ENCODE data around the gene HAAO. TPM values are rescaled to one million over a fixed set of nuclear protein-coding genes. Genes with fewer than 3 reads are reported as not detected.

HAAO gene
- total RNA-seq, 1 donor from 2014 or later, result 14.5 TPM

- no peak for TF ChIP-seq CTCF (IDR thresholded peaks at IDR 0.05; ENCODE audit: unreplicated experiment)
- Mint-ChIP-seq H3K4me3 (ENCODE audit: low read depth) (no peak overlapping the region), H3K9me3 (ENCODE audit: low read depth) (no peaks in the 10 kb centered on the region), H3K27ac (no peak overlapping the region), H3K36me3 (ENCODE audit: insufficient read depth) (no peaks in the 10 kb centered on the region), H3K4me1 (ENCODE audit: low read depth) (peaks cover 7% of the 10 kb centered on the region), H3K27me3 (no peaks in the 10 kb centered on the region)
- DNase-seq (ENCODE audit: low spot score, unreplicated experiment), result no peak
These were observed 14.4 kb upstream of the HAAO start for GRCh38 chr2:42806786-42807185.

- no peak for DNase-seq (ENCODE audit: low spot score, unreplicated experiment)
- Mint-ChIP-seq H3K27ac (no peak overlapping the region), H3K4me1 (ENCODE audit: low read depth) (peaks cover 9% of the 10 kb centered on the region), H3K27me3 (no peaks in the 10 kb centered on the region), H3K36me3 (ENCODE audit: insufficient read depth) (no peaks in the 10 kb centered on the region), H3K9me3 (ENCODE audit: low read depth) (no peaks in the 10 kb centered on the region), H3K4me3 (ENCODE audit: low read depth) (no peak overlapping the region)
- TF ChIP-seq CTCF (IDR thresholded peaks at IDR 0.05; ENCODE audit: unreplicated experiment), result no peak
These were observed 12.5 kb upstream of the HAAO start for GRCh38 chr2:42804891-42805290.

DNA sequence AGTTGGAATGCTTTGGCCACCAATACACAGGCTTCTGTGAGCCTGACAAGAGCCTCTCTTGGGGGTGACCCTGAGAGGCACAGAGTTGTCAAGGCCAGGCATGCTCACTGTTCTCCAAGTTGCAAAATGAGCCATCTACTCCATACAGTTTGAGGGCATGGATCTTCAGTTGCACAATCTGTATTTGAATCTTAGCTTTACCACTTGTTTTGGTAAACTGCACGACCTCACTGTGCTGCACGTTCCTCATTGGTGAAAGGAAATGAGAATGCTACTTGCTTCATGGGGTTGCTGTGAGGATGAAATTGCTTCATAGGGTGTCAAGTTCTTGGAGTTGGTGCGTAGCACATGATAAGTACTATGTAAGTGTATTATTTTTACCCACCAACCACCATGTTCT is 12.0 kb upstream of the HAAO start:
- TF ChIP-seq CTCF (IDR thresholded peaks at IDR 0.05; ENCODE audit: unreplicated experiment), result no peak
- no peak for DNase-seq (ENCODE audit: low spot score, unreplicated experiment)
- H3K27me3 Mint-ChIP-seq, result no peaks in the 10 kb centered on the region

GRCh38 chr2:42802150-42802549 is 9.8 kb upstream of the HAAO start:
- Mint-ChIP-seq H3K27me3 (no peaks in the 10 kb centered on the region), H3K36me3 (ENCODE audit: insufficient read depth) (peaks cover 1% of the 10 kb centered on the region), H3K4me3 (ENCODE audit: low read depth) (no peak overlapping the region), H3K9me3 (ENCODE audit: low read depth) (no peaks in the 10 kb centered on the region), H3K4me1 (ENCODE audit: low read depth) (peaks cover 3% of the 10 kb centered on the region), H3K27ac (no peak overlapping the region)
- no peak for DNase-seq (ENCODE audit: low spot score, unreplicated experiment)
- TF ChIP-seq CTCF (IDR thresholded peaks at IDR 0.05; ENCODE audit: unreplicated experiment), result no peak

More for the DNA sequence above, 12.0 kb upstream of the HAAO start:
- H3K9me3 Mint-ChIP-seq (ENCODE audit: low read depth), result no peaks in the 10 kb centered on the region
- H3K36me3 Mint-ChIP-seq (ENCODE audit: insufficient read depth), result no peaks in the 10 kb centered on the region
- H3K4me3 Mint-ChIP-seq (ENCODE audit: low read depth), result no peak overlapping the region
- peaks cover 9% of the 10 kb centered on the region for H3K4me1 Mint-ChIP-seq (ENCODE audit: low read depth)
- no peak overlapping the region for H3K27ac Mint-ChIP-seq

DNA sequence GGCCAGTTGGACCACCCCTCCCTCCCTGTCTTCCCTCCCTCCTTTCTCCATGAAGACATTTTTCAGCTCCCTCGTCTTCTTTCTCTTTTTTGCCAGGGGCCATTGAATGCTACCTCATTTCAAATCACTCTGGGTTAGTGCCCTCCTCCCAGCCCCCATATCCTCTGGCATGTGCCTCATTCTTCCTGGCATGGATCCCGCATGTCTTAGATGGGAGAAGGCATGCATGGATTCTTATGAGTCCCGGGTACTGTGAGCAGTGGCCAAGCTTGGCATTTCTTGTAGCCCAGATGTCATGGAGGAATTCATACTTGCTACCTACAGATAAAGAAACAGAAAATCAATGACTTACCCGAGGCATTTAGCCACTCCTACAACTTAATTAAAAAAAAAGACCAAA is 9.0 kb upstream of the HAAO start:
- Mint-ChIP-seq H3K4me1 (ENCODE audit: low read depth) (peaks cover 3% of the 10 kb centered on the region), H3K9me3 (ENCODE audit: low read depth) (no peaks in the 10 kb centered on the region), H3K27me3 (no peaks in the 10 kb centered on the region), H3K36me3 (ENCODE audit: insufficient read depth) (peaks cover 1% of the 10 kb centered on the region), H3K27ac (no peak overlapping the region), H3K4me3 (ENCODE audit: low read depth) (no peak overlapping the region)
- DNase-seq (ENCODE audit: low spot score, unreplicated experiment), result no peak
- no peak for TF ChIP-seq CTCF (IDR thresholded peaks at IDR 0.05; ENCODE audit: unreplicated experiment)

Measured in progenitor cell of endocrine pancreas (in vitro differentiated cells).